Spleen (tissue), 7 donors: ENCODE data around the gene VPS29.

Experiments used
- CTCF ChIP-seq, 11 experiments: fragments of 200-600 bp in 7 of 11; fragments of 450-650 bp in 4 of 11; sonication (generic) in 4 of 11; IDR thresholded peaks in 8 of 11; conservative IDR thresholded peaks in 3 of 11; 1 replicate in 7 of 11; 2 replicates in 4 of 11; pipeline versions ENCODE4 v1.4.0 to v1.8.0; 2016 to 2021; ENCODE audit warnings: antibody characterized with exemption in 11 of 11, inconsistent platforms in 4 of 11, mild to moderate bottlenecking in 1 of 11
- POLR2A ChIP-seq, 3 donors: fragments of 450-650 bp; IDR thresholded peaks; one replicate each; pipeline ENCODE4 v1.5.1; 2017; ENCODE audit warnings: antibody characterized with exemption in 3 of 3, mild to moderate bottlenecking in 1 of 3
- donor health status: DM: no; HTN: no; CAD: no; lungs with moderate emphysema.
- donor health status: DM: no; HTN: no; CAD: no.
- donor health status: DM: no; HTN: no; CAD: no.

- TF ChIP-seq CTCF (IDR thresholded peaks at IDR 0.05 in 8 of 11, conservative IDR thresholded peaks at IDR 0.05 in 3 of 11) (peak; percentile 82 to 99 (median 94)), POLR2A (IDR thresholded peaks at IDR 0.05) (peak; percentile 40 to 68 (median 60))
Observed at GRCh38 chr12:110449799-110450497, 52.0 kb downstream of the VPS29 start, which contains the start of gene ARPC3.
